Subcutaneous adipose tissue (tissue), 4 donors: ENCODE results near the gene BST1. TPM values are rescaled to one million over a fixed set of nuclear protein-coding genes. Genes with fewer than 3 reads are reported as not detected.

ENCODE experiments used
- total RNA-seq, 4 donors: library from RNA; depleted of rRNA; stranded (reverse); fragments of >200 nt; gene quantifications; one replicate each; pipeline ENCODE4 v1.1.0, GENCODE V29; 2016
- TF ChIP-seq, protein P1 (sequence below): fragments of 450-650 bp; IDR thresholded peaks from one replicate; pipeline ENCODE4 v1.5.1; 2016; ENCODE audit warnings: low read depth, mild to moderate bottlenecking, control low read depth, antibody characterized with exemption, moderate library complexity

BST1 gene
- total RNA-seq, 4 donors from 2014 or later: 7.7 to 34.0 (median 14.7) TPM

DNA sequence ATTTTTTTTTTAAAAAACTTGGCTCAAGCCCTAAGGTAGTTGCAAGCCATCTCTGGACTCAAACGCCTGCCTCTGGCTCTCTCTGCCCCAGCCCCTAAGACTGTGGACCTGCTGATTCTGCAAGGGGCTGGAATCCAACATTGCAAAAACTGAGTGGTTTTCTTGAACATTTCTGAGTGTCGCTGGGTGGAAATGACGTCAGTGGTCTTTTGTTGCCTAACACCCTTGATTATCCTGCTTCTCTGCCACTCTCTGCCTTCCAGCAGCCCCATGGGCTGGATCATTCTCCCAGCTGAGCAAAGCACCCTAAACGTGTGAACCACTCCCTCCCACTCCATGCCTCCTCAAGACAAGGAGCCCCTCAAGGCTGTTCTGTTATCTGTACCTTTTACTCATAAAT lies 16.6 kb downstream of the BST1 start:
- TF ChIP-seq, protein P1, sequence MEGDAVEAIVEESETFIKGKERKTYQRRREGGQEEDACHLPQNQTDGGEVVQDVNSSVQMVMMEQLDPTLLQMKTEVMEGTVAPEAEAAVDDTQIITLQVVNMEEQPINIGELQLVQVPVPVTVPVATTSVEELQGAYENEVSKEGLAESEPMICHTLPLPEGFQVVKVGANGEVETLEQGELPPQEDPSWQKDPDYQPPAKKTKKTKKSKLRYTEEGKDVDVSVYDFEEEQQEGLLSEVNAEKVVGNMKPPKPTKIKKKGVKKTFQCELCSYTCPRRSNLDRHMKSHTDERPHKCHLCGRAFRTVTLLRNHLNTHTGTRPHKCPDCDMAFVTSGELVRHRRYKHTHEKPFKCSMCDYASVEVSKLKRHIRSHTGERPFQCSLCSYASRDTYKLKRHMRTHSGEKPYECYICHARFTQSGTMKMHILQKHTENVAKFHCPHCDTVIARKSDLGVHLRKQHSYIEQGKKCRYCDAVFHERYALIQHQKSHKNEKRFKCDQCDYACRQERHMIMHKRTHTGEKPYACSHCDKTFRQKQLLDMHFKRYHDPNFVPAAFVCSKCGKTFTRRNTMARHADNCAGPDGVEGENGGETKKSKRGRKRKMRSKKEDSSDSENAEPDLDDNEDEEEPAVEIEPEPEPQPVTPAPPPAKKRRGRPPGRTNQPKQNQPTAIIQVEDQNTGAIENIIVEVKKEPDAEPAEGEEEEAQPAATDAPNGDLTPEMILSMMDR: no peak

GRCh38 chr4:15720851-15721250 lies 18.0 kb downstream of the BST1 start:
- TF ChIP-seq, protein P1: no peak

DNA sequence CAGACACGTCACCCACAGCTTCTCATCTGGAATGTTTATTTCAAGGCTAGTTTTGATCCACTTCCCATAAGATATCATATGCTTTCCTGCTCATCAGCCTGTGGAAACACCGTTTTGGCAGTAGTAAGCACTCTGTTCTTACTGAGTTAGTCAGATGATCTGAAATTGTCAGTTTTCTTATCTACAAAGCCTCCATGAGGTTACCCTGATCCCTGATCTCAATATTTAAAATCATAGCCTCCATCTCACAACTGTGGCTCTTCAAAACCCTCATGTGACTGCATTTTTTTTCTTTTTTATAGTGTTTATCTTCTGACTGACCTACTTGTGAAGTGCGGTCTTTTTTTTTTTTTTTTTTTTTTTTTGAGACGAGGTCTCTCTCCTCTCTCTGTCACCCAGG lies 22.7 kb downstream of the BST1 start:
- TF ChIP-seq, protein P1: no peak

GRCh38 chr4:15729910-15730533 lies 27.2 kb downstream of the BST1 start:
- TF ChIP-seq, protein P1: no peak

DNA sequence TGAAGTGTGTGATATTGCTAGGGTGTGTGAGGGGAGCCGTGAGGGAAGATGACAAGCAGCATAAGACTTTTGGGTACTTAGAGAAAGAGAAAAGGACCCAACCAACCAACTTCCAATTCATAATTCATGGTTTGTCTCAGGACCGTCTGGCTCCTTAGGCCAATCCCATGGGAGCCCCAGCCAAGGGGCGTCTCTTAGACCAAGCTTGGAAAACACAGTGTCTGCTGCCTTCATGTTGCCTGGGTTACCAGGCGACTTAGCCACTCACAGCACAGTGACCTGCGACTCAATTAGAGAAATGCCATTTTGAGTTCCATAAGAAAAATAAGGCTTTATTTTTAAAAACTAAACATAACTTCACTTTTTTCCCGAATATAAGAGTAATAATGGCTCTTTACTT lies 32.7 kb downstream of the BST1 start:
- TF ChIP-seq, protein P1: no peak

DNA sequence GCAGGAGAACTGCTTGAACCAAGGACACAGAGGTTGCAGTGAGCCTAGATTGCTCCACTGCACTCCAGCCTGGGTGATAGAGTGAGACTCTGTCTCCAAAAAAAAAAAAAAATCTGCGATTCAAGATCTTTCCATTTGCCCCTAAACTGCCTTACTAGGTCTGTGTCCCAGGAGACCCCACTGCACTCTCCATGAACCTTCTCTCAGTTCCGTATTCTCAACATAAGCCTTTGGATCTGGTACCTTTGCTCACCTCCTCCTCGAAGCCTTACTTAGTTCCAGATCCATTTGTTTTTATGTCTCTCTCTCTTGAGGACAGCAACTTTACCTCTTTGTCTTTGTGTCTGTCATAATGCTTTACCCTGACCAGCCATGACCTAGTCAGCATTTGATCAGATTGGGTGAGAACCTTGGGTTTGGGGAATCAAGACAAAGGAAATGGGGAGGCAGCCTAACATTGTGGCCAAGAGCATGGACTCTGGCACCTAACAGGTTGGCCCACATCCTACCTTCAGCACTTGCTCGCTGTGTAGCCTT lies 33.7 kb downstream of the BST1 start:
- TF ChIP-seq, protein P1: no peak

DNA sequence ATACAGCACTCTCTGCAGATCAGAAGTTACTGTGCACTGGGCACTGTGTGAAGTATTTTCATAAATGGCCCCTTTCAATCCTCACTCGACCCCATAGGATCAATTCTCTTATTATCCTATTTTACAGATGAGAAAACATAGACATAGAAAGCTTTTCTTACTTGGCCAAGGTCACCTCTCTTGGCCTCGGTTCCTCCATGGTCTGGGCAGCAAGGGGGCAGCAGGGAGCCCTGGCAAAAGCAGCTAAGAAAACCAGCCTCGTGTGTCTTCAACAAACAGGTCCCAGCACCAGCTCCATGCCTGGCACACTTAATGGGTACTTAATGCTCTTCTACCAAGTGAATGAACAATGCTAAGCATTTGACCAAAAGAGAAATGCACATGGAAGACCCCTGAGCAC lies 34.4 kb downstream of the BST1 start:
- TF ChIP-seq, protein P1: no peak
